ENCODE data around the gene GJA5.

Gene GJA5

GRCh38 chr1:147723691-147724323 is 36.6 kb downstream of the GJA5 start:
- DNase-seq = no peak

- no peak for DNase-seq
Measured at GRCh38 chr1:147722124-147722523, 38.3 kb downstream of the GJA5 start.

GRCh38 chr1:147721716-147722115 is 38.7 kb downstream of the GJA5 start:
- DNase-seq = no peak

- DNase-seq = no peak
Measured at GRCh38 chr1:147720557-147720956, 39.8 kb downstream of the GJA5 start.

- no peak for DNase-seq
Measured at GRCh38 chr1:147719711-147720225, 40.6 kb downstream of the GJA5 start.

- no peak for DNase-seq
Measured at GRCh38 chr1:147719029-147719698, 41.2 kb downstream of the GJA5 start.

GRCh38 chr1:147717706-147718097 is 42.7 kb downstream of the GJA5 start:
- DNase-seq = no peak

- DNase-seq = peak; percentile 29
Measured at GRCh38 chr1:147717051-147717705, 43.2 kb downstream of the GJA5 start.

GRCh38 chr1:147712605-147713004 is 47.8 kb downstream of the GJA5 start:
- no peak for DNase-seq

Measured in NCI-H2171 (cell line).